ENCODE data around the gene PTPN22.

Gene PTPN22

GRCh38 chr1:113876176-113876575 is 4.7 kb upstream of the PTPN22 start:
- in situ Hi-C loops (cut with HindIII; ENCODE audit: low sequenced_read_pairs), result no loop called here
- no peak for TF ChIP-seq CTCF (IDR thresholded peaks at IDR 0.05; ENCODE audit: low read depth, low read length, missing control alignments)
- DNase-seq (ENCODE audit: low read depth), result no peak
- H3K4me3 ChIP-seq (ENCODE audit: low read depth, low read length), result no peak overlapping the region

GRCh38 chr1:113875714-113876113 is 4.2 kb upstream of the PTPN22 start:
- in situ Hi-C loops (cut with HindIII; ENCODE audit: low sequenced_read_pairs), result no loop called here
- DNase-seq (ENCODE audit: low read depth), result no peak
- H3K4me3 ChIP-seq (ENCODE audit: low read depth, low read length), result no peak overlapping the region
- TF ChIP-seq CTCF (IDR thresholded peaks at IDR 0.05; ENCODE audit: low read depth, low read length, missing control alignments), result no peak

GRCh38 chr1:113874012-113874879 is 2.7 kb upstream of the PTPN22 start:
- peak; percentile 43 for TF ChIP-seq CTCF (IDR thresholded peaks at IDR 0.05; ENCODE audit: low read depth, low read length, missing control alignments)
- in situ Hi-C loops (cut with HindIII; ENCODE audit: low sequenced_read_pairs), result no loop called here
- DNase-seq (ENCODE audit: low read depth), result no peak
- no peak overlapping the region for H3K4me3 ChIP-seq (ENCODE audit: low read depth, low read length)

- DNase-seq (ENCODE audit: low read depth), result no peak
- no peak overlapping the region for H3K4me3 ChIP-seq (ENCODE audit: low read depth, low read length)
Observed at GRCh38 chr1:113872219-113872935, 865 bp upstream of the PTPN22 start.

GRCh38 chr1:113870778-113871177 is 734 bp downstream of the PTPN22 start:
- DNase-seq (ENCODE audit: low read depth), result no peak
- no peak for TF ChIP-seq CTCF (IDR thresholded peaks at IDR 0.05; ENCODE audit: low read depth, low read length, missing control alignments)
- H3K4me3 ChIP-seq (ENCODE audit: low read depth, low read length), result no peak overlapping the region
- in situ Hi-C loops (cut with HindIII; ENCODE audit: low sequenced_read_pairs), result no loop called here

More at GRCh38 chr1:113872219-113872935, 865 bp upstream of the PTPN22 start:
- TF ChIP-seq CTCF (IDR thresholded peaks at IDR 0.05; ENCODE audit: low read depth, low read length, missing control alignments), result no peak
- in situ Hi-C loops (cut with HindIII; ENCODE audit: low sequenced_read_pairs), result no loop called here

GRCh38 chr1:113868387-113869083 is 3.0 kb downstream of the PTPN22 start:
- H3K4me3 ChIP-seq (ENCODE audit: low read depth, low read length), result no peak overlapping the region
- in situ Hi-C loops (cut with HindIII; ENCODE audit: low sequenced_read_pairs), result no loop called here
- no peak for TF ChIP-seq CTCF (IDR thresholded peaks at IDR 0.05; ENCODE audit: low read depth, low read length, missing control alignments)
- DNase-seq (ENCODE audit: low read depth), result no peak
